KOPT-K1 (cell line): Measurements from ENCODE around the gene FSTL1.

Experiments used
- H3K27ac ChIP-seq: fragments of 200-600 bp; sonication (generic); 2 replicates; pipeline ENCODE4 v1.5.1; 2016; ENCODE audit warnings: antibody characterized with exemption, mild to moderate bottlenecking, low read depth, low read length; ENCODE audit not compliant: poor library complexity, severe bottlenecking
- H3K36me3 ChIP-seq: fragments of 200-600 bp; sonication (generic); 2 replicates; pipeline ENCODE4 v1.5.1; 2017; ENCODE audit warnings: antibody characterized with exemption, mild to moderate bottlenecking, low read length, moderate library complexity; ENCODE audit not compliant: insufficient read depth
- H3K9me3 ChIP-seq: fragments of 200-600 bp; sonication (generic); 2 replicates; pipeline ENCODE4 v1.5.1; 2017; ENCODE audit warnings: antibody characterized with exemption, low read length, mild to moderate bottlenecking; ENCODE audit not compliant: insufficient read depth, poor library complexity, severe bottlenecking

Gene FSTL1

GRCh38 chr3:120473389-120473788 is 22.6 kb upstream of the FSTL1 start:
- Histone ChIP-seq H3K27ac (no peak overlapping the region), H3K36me3 (no peaks in the 10 kb centered on the region), H3K9me3 (no peaks in the 10 kb centered on the region)

GRCh38 chr3:120472121-120472844 is 21.5 kb upstream of the FSTL1 start:
- no peaks in the 10 kb centered on the region for H3K36me3 ChIP-seq
- H3K27ac ChIP-seq = no peak overlapping the region
- no peaks in the 10 kb centered on the region for H3K9me3 ChIP-seq

GRCh38 chr3:120471643-120472042 is 20.9 kb upstream of the FSTL1 start:
- H3K9me3 ChIP-seq = no peaks in the 10 kb centered on the region
- no peak overlapping the region for H3K27ac ChIP-seq
- H3K36me3 ChIP-seq = no peaks in the 10 kb centered on the region

GRCh38 chr3:120470870-120471269 is 20.1 kb upstream of the FSTL1 start:
- Histone ChIP-seq H3K9me3 (no peaks in the 10 kb centered on the region), H3K36me3 (no peaks in the 10 kb centered on the region), H3K27ac (no peak overlapping the region)

GRCh38 chr3:120469882-120470301 is 19.1 kb upstream of the FSTL1 start:
- Histone ChIP-seq H3K9me3 (no peaks in the 10 kb centered on the region), H3K36me3 (no peaks in the 10 kb centered on the region), H3K27ac (no peak overlapping the region)

- no peaks in the 10 kb centered on the region for H3K36me3 ChIP-seq
- no peak overlapping the region for H3K27ac ChIP-seq
- no peaks in the 10 kb centered on the region for H3K9me3 ChIP-seq
These were observed 18.6 kb upstream of the FSTL1 start for GRCh38 chr3:120469440-120469839.

GRCh38 chr3:120468635-120469295 is 18.0 kb upstream of the FSTL1 start:
- H3K9me3 ChIP-seq = no peaks in the 10 kb centered on the region
- no peak overlapping the region for H3K27ac ChIP-seq
- H3K36me3 ChIP-seq = no peaks in the 10 kb centered on the region

- Histone ChIP-seq H3K9me3 (no peaks in the 10 kb centered on the region), H3K36me3 (no peaks in the 10 kb centered on the region), H3K27ac (no peak overlapping the region)
These were observed 11.7 kb upstream of the FSTL1 start for GRCh38 chr3:120462409-120462959.

GRCh38 chr3:120461416-120461815 is 10.6 kb upstream of the FSTL1 start:
- Histone ChIP-seq H3K36me3 (no peaks in the 10 kb centered on the region), H3K9me3 (no peaks in the 10 kb centered on the region), H3K27ac (no peak overlapping the region)

GRCh38 chr3:120460862-120461261 is 10.1 kb upstream of the FSTL1 start:
- H3K36me3 ChIP-seq = no peaks in the 10 kb centered on the region
- H3K27ac ChIP-seq = no peak overlapping the region

GRCh38 chr3:120460181-120460790 is 9.5 kb upstream of the FSTL1 start:
- no peaks in the 10 kb centered on the region for H3K36me3 ChIP-seq
- no peak overlapping the region for H3K27ac ChIP-seq
- H3K9me3 ChIP-seq = no peaks in the 10 kb centered on the region

More at GRCh38 chr3:120460862-120461261, 10.1 kb upstream of the FSTL1 start:
- H3K9me3 ChIP-seq = no peaks in the 10 kb centered on the region

- H3K27ac ChIP-seq = no peak overlapping the region
- H3K36me3 ChIP-seq = no peaks in the 10 kb centered on the region
- H3K9me3 ChIP-seq = peaks cover 3% of the 10 kb centered on the region
These were observed 8.4 kb upstream of the FSTL1 start for GRCh38 chr3:120459196-120459595.

- Histone ChIP-seq H3K36me3 (no peaks in the 10 kb centered on the region), H3K27ac (no peak overlapping the region), H3K9me3 (peaks cover 8% of the 10 kb centered on the region)
These were observed 7.0 kb upstream of the FSTL1 start for GRCh38 chr3:120457827-120458226.

- Histone ChIP-seq H3K27ac (no peak overlapping the region), H3K9me3 (peaks cover 8% of the 10 kb centered on the region), H3K36me3 (no peaks in the 10 kb centered on the region)
These were observed 3.4 kb upstream of the FSTL1 start for GRCh38 chr3:120454076-120454689.

- Histone ChIP-seq H3K9me3 (peaks cover 8% of the 10 kb centered on the region), H3K27ac (no peak overlapping the region), H3K36me3 (no peaks in the 10 kb centered on the region)
These were observed 2.0 kb upstream of the FSTL1 start for GRCh38 chr3:120452816-120453215.
